ENCODE results near the gene TMEM43. TPM values are rescaled to one million over a fixed set of nuclear protein-coding genes. Genes with fewer than 3 reads are reported as not detected.

TMEM43 gene
- total and polyA plus RNA-seq, 10 of the 15 experiments (the other 5 are each of a cell fraction or from before 2014, with no cell fraction given) = 7.2 to 33.0 (median 18.5) TPM

GRCh38 chr3:14177580-14178246 lies 52.9 kb downstream of the TMEM43 start:
- WGBS (ENCODE audit: insufficient coverage, insufficient replicate concordance, low lambda C conversion rate, missing lambda C conversion rate) = under 1% methylated on average over 10 of the region's 10 CpGs
- no peaks in the 10 kb centered on the region for H3K27me3 ChIP-seq (replicated peaks in 1 of 2; ENCODE audit: control insufficient read depth in 2 of 2, insufficient read depth in 2 of 2, low read length in 1 of 2)
- H3K9ac ChIP-seq (ENCODE audit: control insufficient read depth, insufficient read depth, low read length) = peak overlapping the region; percentile 90
- H3K27ac ChIP-seq (ENCODE audit: control insufficient read depth, insufficient read depth) = peak overlapping the region; percentile 84
- peaks cover 14% of the 10 kb centered on the region for H3K4me1 ChIP-seq (ENCODE audit: control insufficient read depth, insufficient read depth, low read length)
- TF ChIP-seq SMAD5 (IDR thresholded peaks at IDR 0.05; ENCODE audit: low read depth) (0 out of 2 replicates have a peak, but pooled peaks have one; percentile 21), IKZF2 (IDR thresholded peaks at IDR 0.05) (0 out of 4 replicates have a peak, but pooled peaks of 1 of the 2 experiments have one; percentile 12), NFXL1 (IDR thresholded peaks at IDR 0.05; ENCODE audit: borderline replicate concordance) (no peak), PKNOX1 (IDR thresholded peaks at IDR 0.05) (peak; percentile 76)
- intact Hi-C loops (cut with micrococcal nuclease; ENCODE audit: unreplicated experiment) (loop anchor here (1.0 kb wide), 1 partner anchor 53 kb away; the partner anchor contains the start of gene CHCHD4), in situ Hi-C loops (cut with MboI) (no loop called here)
- RAD21 ChIA-PET (ENCODE audit: unreplicated experiment) = interaction anchor here (1.0 to 1.7 kb wide), 3 partner anchors 33 to 282 kb away, joined by 4 to 27 read pairs (median 5); partner anchors contain the start of genes CHCHD4 and TMEM43
- DNase-seq (ENCODE audit: low read depth, low spot score) (no peak), FAIRE-seq (no peak), ATAC-seq (peak; percentile 32)
- SMC1A ChIA-PET (ENCODE audit: uncharacterized antibody, unreplicated experiment) = interaction anchor here (0.7 to 1.8 kb wide), 7 partner anchors 11 to 205 kb away, joined by 3 to 10 read pairs (median 3); partner anchors contain the start of genes CHCHD4 and TMEM43
- BruUV-seq (replicated peaks) = no TSS peak
- H3K9me3 ChIP-seq (replicated peaks; ENCODE audit: control insufficient read depth, insufficient read depth, low read length) = no peaks in the 10 kb centered on the region
- H4K20me1 ChIP-seq (ENCODE audit: control insufficient read depth, insufficient read depth) = no peaks in the 10 kb centered on the region
- peak overlapping the region; percentile 18 for H2AFZ ChIP-seq (ENCODE audit: control insufficient read depth, low read depth, low read length)
- H3K79me2 ChIP-seq (ENCODE audit: control insufficient read depth, insufficient read depth, low read length) = peaks cover 66% of the 10 kb centered on the region
- H3K4me3 ChIP-seq = peak overlapping the region; percentile 87
- H3K36me3 ChIP-seq (ENCODE audit: control insufficient read depth in 2 of 2, insufficient read depth in 2 of 2, low read length in 1 of 2) = 0 out of 4 replicates have a peak, but pooled peaks cover 0 to 2% of the 10 kb centered on the region in 2 experiments
- peak overlapping the region; percentile 70 for H3K4me2 ChIP-seq (ENCODE audit: control insufficient read depth, insufficient read depth)
- CTCF ChIA-PET = interaction anchor here (1.5 to 2.4 kb wide), 2 partner anchors 7 to 52 kb away, joined by 3 to 9 read pairs; partner anchors contain the start of genes CHCHD4 and TMEM43
- POLR2A ChIA-PET = interaction anchor here (0.6 to 3.1 kb wide), 7 partner anchors 19 to 474 kb away, joined by 3 to 42 read pairs (median 3); partner anchors contain the start of genes CCDC174, CHCHD4 and TMEM43
